Measurements from ENCODE around the gene RAP1GAP2. TPM values are rescaled to one million over a fixed set of nuclear protein-coding genes. Genes with fewer than 3 reads are reported as not detected.
A peak's percentile ranks its signal among the peaks of the same experiment; 100 is the strongest.

Gene RAP1GAP2
- total RNA-seq, 3 donors from 2014 or later (not counting 1 experiment from before 2014, with no cell fraction given) = 274 to 418 (median 390) TPM

DNA sequence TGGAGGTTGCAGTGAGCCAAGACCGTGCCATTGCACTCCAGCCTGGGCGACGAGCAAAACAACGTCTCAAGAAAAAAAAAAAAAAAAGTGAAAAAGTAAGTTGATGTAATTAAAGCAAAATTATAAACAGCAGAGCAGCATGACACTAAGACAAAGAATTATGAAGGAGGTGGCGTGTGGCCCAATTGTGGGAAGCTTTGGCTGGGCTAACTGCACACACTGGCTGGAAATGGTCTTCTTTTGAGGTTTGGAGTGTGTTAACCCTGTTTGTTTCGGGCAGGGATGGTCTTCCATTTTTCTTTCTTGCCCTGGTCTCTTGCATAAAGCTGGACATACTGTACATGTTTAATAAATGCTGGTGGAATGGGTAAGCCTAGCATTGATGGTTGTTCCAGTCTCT, 54.8 kb downstream of the RAP1GAP2 start:
- H3K4me3 Mint-ChIP-seq = peak overlapping the region; percentile 52
- no peak overlapping the region for H3K27ac ChIP-seq (ENCODE audit: low read length)
- H3K36me3 Mint-ChIP-seq = no peaks in the 10 kb centered on the region
- peak overlapping the region; percentile 65 to 81 for H3K27ac Mint-ChIP-seq
- H3K27me3 ChIP-seq (ENCODE audit: control insufficient read depth, insufficient read depth, low read length) = no peaks in the 10 kb centered on the region
- no peaks in the 10 kb centered on the region for H3K9me3 ChIP-seq (ENCODE audit: control insufficient read depth, insufficient read depth, low read length)
- H3K9me3 Mint-ChIP-seq = no peaks in the 10 kb centered on the region
- peaks cover 69% of the 10 kb centered on the region for H3K4me1 ChIP-seq (ENCODE audit: control insufficient read depth, insufficient read depth, low read length)
- DNase-seq = no peak
- H3K4me3 ChIP-seq (ENCODE audit: low read length) = no peak overlapping the region
- H3K4me1 Mint-ChIP-seq = peaks cover 53 to 74% of the 10 kb centered on the region in 2 donors
- TF ChIP-seq, protein P1, sequence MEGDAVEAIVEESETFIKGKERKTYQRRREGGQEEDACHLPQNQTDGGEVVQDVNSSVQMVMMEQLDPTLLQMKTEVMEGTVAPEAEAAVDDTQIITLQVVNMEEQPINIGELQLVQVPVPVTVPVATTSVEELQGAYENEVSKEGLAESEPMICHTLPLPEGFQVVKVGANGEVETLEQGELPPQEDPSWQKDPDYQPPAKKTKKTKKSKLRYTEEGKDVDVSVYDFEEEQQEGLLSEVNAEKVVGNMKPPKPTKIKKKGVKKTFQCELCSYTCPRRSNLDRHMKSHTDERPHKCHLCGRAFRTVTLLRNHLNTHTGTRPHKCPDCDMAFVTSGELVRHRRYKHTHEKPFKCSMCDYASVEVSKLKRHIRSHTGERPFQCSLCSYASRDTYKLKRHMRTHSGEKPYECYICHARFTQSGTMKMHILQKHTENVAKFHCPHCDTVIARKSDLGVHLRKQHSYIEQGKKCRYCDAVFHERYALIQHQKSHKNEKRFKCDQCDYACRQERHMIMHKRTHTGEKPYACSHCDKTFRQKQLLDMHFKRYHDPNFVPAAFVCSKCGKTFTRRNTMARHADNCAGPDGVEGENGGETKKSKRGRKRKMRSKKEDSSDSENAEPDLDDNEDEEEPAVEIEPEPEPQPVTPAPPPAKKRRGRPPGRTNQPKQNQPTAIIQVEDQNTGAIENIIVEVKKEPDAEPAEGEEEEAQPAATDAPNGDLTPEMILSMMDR (IDR thresholded peaks at IDR 0.05) = no peak
- intact Hi-C loops (cut with micrococcal nuclease) = loop anchor here (10.0 kb wide), 1 partner anchor 54 kb away; no protein-coding TSS in a partner anchor
- H3K36me3 ChIP-seq (ENCODE audit: control insufficient read depth, insufficient read depth, low read length) = peaks cover 4% of the 10 kb centered on the region
- ATAC-seq = no peak
- H3K27me3 Mint-ChIP-seq (ENCODE audit: low read depth in 2 of 2) = no peaks in the 10 kb centered on the region
- 81% methylated on average over 6 of the region's 6 CpGs for WGBS (ENCODE audit: insufficient coverage)

DNA sequence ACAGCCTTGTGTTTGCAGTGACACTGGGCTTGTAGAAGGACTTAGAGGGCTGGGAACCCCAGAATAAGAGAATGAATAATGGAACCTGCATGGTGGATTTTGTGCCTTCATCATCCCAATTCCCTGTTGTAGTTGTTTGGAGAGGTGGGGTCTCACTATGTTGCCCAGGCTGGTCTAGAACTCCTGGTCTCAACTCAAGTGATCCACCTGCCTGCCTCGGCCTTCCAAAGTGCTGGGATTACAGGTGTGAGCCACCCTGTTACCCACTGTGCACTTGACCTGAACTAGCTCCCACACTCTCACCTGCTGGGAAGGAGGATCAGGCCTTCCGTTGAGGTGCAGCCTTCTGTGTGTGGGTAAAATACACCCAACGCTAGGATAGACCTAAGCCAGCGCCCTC, 55.4 kb downstream of the RAP1GAP2 start:
- H3K36me3 ChIP-seq (ENCODE audit: control insufficient read depth, insufficient read depth, low read length) = peaks cover 4% of the 10 kb centered on the region
- Mint-ChIP-seq H3K27ac (peak overlapping the region; percentile 65 to 81), H3K36me3 (no peaks in the 10 kb centered on the region), H3K4me3 (peak overlapping the region; percentile 52), H3K9me3 (no peaks in the 10 kb centered on the region), H3K4me1 (peaks cover 59 to 74% of the 10 kb centered on the region in 2 donors), H3K27me3 (ENCODE audit: low read depth in 2 of 2) (no peaks in the 10 kb centered on the region)
- intact Hi-C loops (cut with micrococcal nuclease) = loop anchor here (10.0 kb wide), 1 partner anchor 53 kb away; no protein-coding TSS in a partner anchor
- no peaks in the 10 kb centered on the region for H3K9me3 ChIP-seq (ENCODE audit: control insufficient read depth, insufficient read depth, low read length)
- no peaks in the 10 kb centered on the region for H3K27me3 ChIP-seq (ENCODE audit: control insufficient read depth, insufficient read depth, low read length)
- no peak overlapping the region for H3K4me3 ChIP-seq (ENCODE audit: low read length)
- ATAC-seq (no peak), DNase-seq (no peak)
- peaks cover 75% of the 10 kb centered on the region for H3K4me1 ChIP-seq (ENCODE audit: control insufficient read depth, insufficient read depth, low read length)
- TF ChIP-seq, protein P1 (IDR thresholded peaks at IDR 0.05) = no peak
- 70% methylated on average over 4 of the region's 4 CpGs for WGBS (ENCODE audit: insufficient coverage)
- no peak overlapping the region for H3K27ac ChIP-seq (ENCODE audit: low read length)

DNA sequence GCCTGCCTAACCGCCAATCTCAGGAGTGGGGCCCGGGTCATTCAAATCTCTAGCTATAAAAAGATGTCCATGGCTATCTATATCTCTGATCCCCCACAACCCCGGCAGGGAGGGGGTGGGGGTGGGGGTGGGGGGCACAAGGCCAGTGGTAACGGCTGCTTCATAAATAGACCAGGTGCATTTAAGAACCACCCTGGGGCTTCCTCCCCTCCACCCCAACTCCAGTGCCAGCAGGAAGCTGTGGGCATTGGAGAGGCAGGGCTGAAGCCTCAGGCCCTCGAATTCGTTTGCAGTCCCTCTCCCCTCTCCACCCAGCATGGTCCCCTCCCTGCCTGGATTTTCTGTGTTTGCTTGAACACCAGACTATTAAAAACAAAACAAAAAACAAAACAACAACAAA, 56.0 kb downstream of the RAP1GAP2 start:
- Histone ChIP-seq H3K4me3 (ENCODE audit: low read length) (no peak overlapping the region), H3K4me1 (ENCODE audit: control insufficient read depth, insufficient read depth, low read length) (peaks cover 77% of the 10 kb centered on the region), H3K27ac (ENCODE audit: low read length) (no peak overlapping the region), H3K27me3 (ENCODE audit: control insufficient read depth, insufficient read depth, low read length) (no peaks in the 10 kb centered on the region), H3K36me3 (ENCODE audit: control insufficient read depth, insufficient read depth, low read length) (peaks cover 4% of the 10 kb centered on the region), H3K9me3 (ENCODE audit: control insufficient read depth, insufficient read depth, low read length) (no peaks in the 10 kb centered on the region)
- Mint-ChIP-seq H3K4me3 (peak overlapping the region; percentile 77), H3K27ac (peak overlapping the region; percentile 65 to 81), H3K4me1 (peaks cover 61 to 79% of the 10 kb centered on the region in 2 donors), H3K36me3 (no peaks in the 10 kb centered on the region), H3K27me3 (ENCODE audit: low read depth in 2 of 2) (no peaks in the 10 kb centered on the region), H3K9me3 (no peaks in the 10 kb centered on the region)
- 2% methylated on average over 3 of the region's 6 CpGs for WGBS (ENCODE audit: insufficient coverage)
- intact Hi-C loops (cut with micrococcal nuclease) = loop anchor here (10.0 kb wide), 1 partner anchor 53 kb away; no protein-coding TSS in a partner anchor
- TF ChIP-seq, protein P1 (IDR thresholded peaks at IDR 0.05) = no peak
- ATAC-seq (no peak), DNase-seq (no peak)

Data from natural killer cell (primary cell).